Gastrocnemius medialis (tissue), 4 donors: ENCODE results near the gene MAB21L3. TPM values are rescaled to one million over a fixed set of nuclear protein-coding genes. Genes with fewer than 3 reads are reported as not detected.
A peak's percentile ranks its signal among the peaks of the same experiment; 100 is the strongest.

Source experiments
- ATAC-seq, 2 donors: fragments of 150-250 bp; one replicate each; pipeline ENCODE4 v1.9.1; 2016
- DNase-seq, 2 donors: peaks; one replicate each; pipeline ENCODE4 v3.0.0-alpha.2; 2019
- H3K27ac ChIP-seq, 4 donors: fragments of 200-600 bp; sonication (generic); 1 replicate in 1 of 4; 2 replicates in 3 of 4; pipeline ENCODE4 v1.5.1; 2016 to 2018; ENCODE audit warnings: mild to moderate bottlenecking in 2 of 4, moderate library complexity in 1 of 4
- H3K27me3 ChIP-seq, 3 donors: fragments of 200-600 bp; sonication (generic) in 2 of 3; 1 replicate in 1 of 3; 2 replicates in 2 of 3; pipeline versions ENCODE4 v1.5.1 to v1.6.0; 2016 to 2019; ENCODE audit warnings: mild to moderate bottlenecking in 1 of 3, moderate library complexity in 1 of 3
- H3K36me3 ChIP-seq, 2 donors: fragments of 200-600 bp; sonication (generic) in 1 of 2; one replicate each; pipeline ENCODE4 v1.5.1; 2017 to 2018
- H3K4me1 ChIP-seq, 2 donors: fragments of 200-600 bp; sonication (generic) in 1 of 2; one replicate each; pipeline ENCODE4 v1.5.1; 2016 to 2017; ENCODE audit warnings: mild to moderate bottlenecking in 2 of 2
- H3K4me3 ChIP-seq, 4 donors: fragments of 200-600 bp; sonication (generic) in 3 of 4; 1 replicate in 1 of 4; 2 replicates in 3 of 4; pipeline ENCODE4 v1.5.1; 2016 to 2019; ENCODE audit warnings: mild to moderate bottlenecking in 2 of 4
- H3K9me3 ChIP-seq, 3 donors: fragments of 200-600 bp; sonication (generic) in 2 of 3; 1 replicate in 1 of 3; 2 replicates in 2 of 3; pipeline ENCODE4 v1.5.1; 2016 to 2019
- CTCF ChIP-seq, 5 experiments: fragments of 450-650 bp in 3 of 5; fragments of 200-600 bp in 2 of 5; sonication (generic) in 2 of 5; IDR thresholded peaks in 4 of 5; conservative IDR thresholded peaks in 1 of 5; 1 replicate in 4 of 5; 2 replicates in 1 of 5; pipeline ENCODE4 v1.5.1; 2016 to 2019; ENCODE audit warnings: antibody characterized with exemption in 5 of 5, mild to moderate bottlenecking in 3 of 5, moderate library complexity in 3 of 5
- POLR2A ChIP-seq, 2 donors: fragments of 450-650 bp; IDR thresholded peaks; one replicate each; pipeline ENCODE4 v1.6.1; 2017; ENCODE audit warnings: antibody characterized with exemption in 2 of 2, mild to moderate bottlenecking in 2 of 2, moderate library complexity in 2 of 2
- in situ Hi-C, 4 donors: fragments of 200-750 bp; cut with MboI; loops; one replicate each; pipeline versions ENCODE4 v1.15.0 to v1.8.0; 2017; ENCODE audit warnings: low sequenced_read_pairs in 4 of 4
- intact Hi-C: fragments of 100-400 bp; cut with DNase I; formaldehyde crosslinking; loops from one replicate; pipeline ENCODE4 v1.15.1; 2023; ENCODE audit warnings: low total_unique reads
- total RNA-seq, 4 donors: library from RNA; depleted of rRNA; stranded (reverse); fragments of >200 nt; gene quantifications; one replicate each; pipeline versions ENCODE4 v1.1.0 to v1.2.3, GENCODE V29; 2016

MAB21L3 gene
- total RNA-seq, 4 donors from 2014 or later, result 0.07 to 2.0 (median 0.16) TPM; not detected in 1

DNA sequence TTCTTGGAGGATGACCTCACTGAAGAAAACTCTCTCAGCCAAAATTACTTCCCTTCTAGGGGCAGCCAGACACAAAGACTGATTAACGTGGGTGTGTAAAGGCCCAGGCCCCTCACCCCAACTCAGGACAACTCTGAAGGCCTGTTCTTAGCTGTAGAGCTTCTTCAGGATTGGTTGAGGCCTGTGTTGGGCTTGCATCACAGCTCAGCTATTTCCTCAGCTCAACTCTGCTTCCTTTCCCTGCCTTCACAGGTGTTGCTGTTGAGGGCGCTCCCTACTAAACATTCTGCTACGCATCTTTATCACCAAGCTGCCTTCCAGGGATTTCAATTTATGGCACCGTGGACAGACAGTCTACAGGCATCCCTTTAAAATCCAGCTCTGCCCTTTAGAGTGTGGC, 36.8 kb downstream of the MAB21L3 start:
- DNase-seq (no peak), ATAC-seq (no peak)
- H3K27ac ChIP-seq, result no peak overlapping the region
- intact Hi-C loops (no loop called here), in situ Hi-C loops (loop anchor here in 2 of 4 donors (5.0 to 10.0 kb wide), 2 partner anchors 334 to 347 kb away; no protein-coding TSS in a partner anchor)
- no peak for TF ChIP-seq POLR2A (IDR thresholded peaks at IDR 0.05)
- TF ChIP-seq CTCF (IDR thresholded peaks at IDR 0.05 in 4 of 5, conservative IDR thresholded peaks at IDR 0.05 in 1 of 5), result no peak
- no peaks in the 10 kb centered on the region for H3K9me3 ChIP-seq
- no peaks in the 10 kb centered on the region for H3K36me3 ChIP-seq
- H3K27me3 ChIP-seq, result no peaks in the 10 kb centered on the region
- peaks cover 5 to 12% of the 10 kb centered on the region in 2 donors for H3K4me1 ChIP-seq
- no peak overlapping the region for H3K4me3 ChIP-seq

- intact Hi-C loops, result no loop called here
- no peak for ATAC-seq
- DNase-seq, result no peak
- Histone ChIP-seq H3K4me1 (peaks cover 5 to 12% of the 10 kb centered on the region in 2 donors), H3K27ac (no peak overlapping the region), H3K27me3 (no peaks in the 10 kb centered on the region), H3K9me3 (no peaks in the 10 kb centered on the region), H3K36me3 (no peaks in the 10 kb centered on the region), H3K4me3 (no peak overlapping the region)
- TF ChIP-seq CTCF (IDR thresholded peaks at IDR 0.05 in 4 of 5, conservative IDR thresholded peaks at IDR 0.05 in 1 of 5) (no peak), POLR2A (IDR thresholded peaks at IDR 0.05) (no peak)
- in situ Hi-C loops, result loop anchor here in 2 of 4 donors (5.0 to 10.0 kb wide), 2 partner anchors 333 to 346 kb away; no protein-coding TSS in a partner anchor
Observed at GRCh38 chr1:116148967-116149366, 37.8 kb downstream of the MAB21L3 start.

- intact Hi-C loops (no loop called here), in situ Hi-C loops (loop anchor here in 1 of 4 donors (25.0 kb wide), 1 partner anchor 212 kb away; the partner anchor contains the start of gene ATP1A1)
- H3K27ac ChIP-seq, result no peak overlapping the region
- no peaks in the 10 kb centered on the region for H3K36me3 ChIP-seq
- no peak for ATAC-seq
- no peaks in the 10 kb centered on the region for H3K27me3 ChIP-seq
- H3K4me3 ChIP-seq, result no peak overlapping the region
- no peak for DNase-seq
- TF ChIP-seq POLR2A (IDR thresholded peaks at IDR 0.05) (no peak), CTCF (IDR thresholded peaks at IDR 0.05 in 4 of 5, conservative IDR thresholded peaks at IDR 0.05 in 1 of 5) (no peak)
- no peaks in the 10 kb centered on the region for H3K9me3 ChIP-seq
- peaks cover 5 to 12% of the 10 kb centered on the region in 2 donors for H3K4me1 ChIP-seq
Observed at GRCh38 chr1:116150368-116150767, 39.2 kb downstream of the MAB21L3 start.

GRCh38 chr1:116151739-116152576, 40.8 kb downstream of the MAB21L3 start:
- in situ Hi-C loops, result loop anchor here in 1 of 4 donors (25.0 kb wide), 1 partner anchor 210 kb away; the partner anchor contains the start of gene ATP1A1

More at GRCh38 chr1:116151739-116152576, 40.8 kb downstream of the MAB21L3 start:
- Histone ChIP-seq H3K4me3 (peak overlapping the region; percentile 54 to 57 (median 56)), H3K27ac (peak overlapping the region; percentile 39 to 60 (median 56)), H3K36me3 (no peaks in the 10 kb centered on the region), H3K9me3 (no peaks in the 10 kb centered on the region), H3K4me1 (peaks cover 5 to 12% of the 10 kb centered on the region in 2 donors), H3K27me3 (no peaks in the 10 kb centered on the region)
- intact Hi-C loops, result loop anchor here (1.0 to 2.0 kb wide), 2 partner anchors 17 to 347 kb away; no protein-coding TSS in a partner anchor
- TF ChIP-seq CTCF (IDR thresholded peaks at IDR 0.05 in 4 of 5, conservative IDR thresholded peaks at IDR 0.05 in 1 of 5), result peak; percentile 83 to 94 (median 91)
- TF ChIP-seq POLR2A (IDR thresholded peaks at IDR 0.05), result no peak
- peak in 1 of 2 donors; percentile 58 for DNase-seq
- peak; percentile 93 to 97 for ATAC-seq
